KMS-11 (cell line): Measurements from ENCODE around the gene SLC25A34.

Source experiments
- H2AFZ ChIP-seq: fragments of 200-600 bp; sonication (generic); 2 replicates; pipeline ENCODE4 v1.6.1; 2016; ENCODE audit warnings: antibody characterized with exemption, mixed run types, low read depth
- H3K27ac ChIP-seq: fragments of 200-600 bp; sonication (generic); 2 replicates; pipeline ENCODE4 v1.6.1; 2016; ENCODE audit warnings: mild to moderate bottlenecking, mixed run types
- H3K27me3 ChIP-seq: fragments of 200-600 bp; sonication (generic); 2 replicates; pipeline ENCODE4 v1.6.1; 2017; ENCODE audit warnings: mild to moderate bottlenecking, low read depth, mixed run types, moderate library complexity; ENCODE audit not compliant: insufficient read depth
- H3K36me3 ChIP-seq: fragments of 200-600 bp; sonication (generic); 2 replicates; pipeline ENCODE4 v1.6.1; 2017; ENCODE audit warnings: mild to moderate bottlenecking, mixed run types; ENCODE audit not compliant: insufficient read depth
- H3K4me1 ChIP-seq: fragments of 200-600 bp; sonication (generic); 2 replicates; pipeline ENCODE4 v1.6.1; 2016; ENCODE audit warnings: mild to moderate bottlenecking, low read depth, mixed run types; ENCODE audit not compliant: poor library complexity, severe bottlenecking
- H3K4me2 ChIP-seq: fragments of 200-600 bp; sonication (generic); 2 replicates; pipeline ENCODE4 v1.7.0; 2016; ENCODE audit warnings: mild to moderate bottlenecking, mixed run types
- H3K4me3 ChIP-seq: fragments of 200-600 bp; sonication (generic); IDR thresholded peaks from 2 replicates; pipeline ENCODE4 v1.6.1; 2017; ENCODE audit warnings: low read depth, low read length, mixed read lengths; ENCODE audit not compliant: insufficient read depth
- H3K79me2 ChIP-seq: fragments of 200-600 bp; sonication (generic); 2 replicates; pipeline ENCODE4 v1.6.1; 2016; ENCODE audit warnings: low read depth, mixed run types; ENCODE audit not compliant: insufficient read depth
- H3K9ac ChIP-seq: fragments of 200-600 bp; sonication (generic); 2 replicates; pipeline ENCODE4 v1.6.1; 2016; ENCODE audit warnings: mild to moderate bottlenecking, mixed run types
- H4K20me1 ChIP-seq: fragments of 200-600 bp; sonication (generic); 2 replicates; pipeline ENCODE4 v1.6.1; 2016; ENCODE audit warnings: mild to moderate bottlenecking, mixed run types; ENCODE audit not compliant: insufficient read depth
- TF ChIP-seq, protein P1 (sequence below): fragments of 200-600 bp; sonication (generic); conservative IDR thresholded peaks from 2 replicates; pipeline ENCODE4 v1.6.1; 2017; ENCODE audit warnings: low read depth, mild to moderate bottlenecking, antibody characterized with exemption, low read length, moderate library complexity, mixed read lengths

Gene SLC25A34

DNA sequence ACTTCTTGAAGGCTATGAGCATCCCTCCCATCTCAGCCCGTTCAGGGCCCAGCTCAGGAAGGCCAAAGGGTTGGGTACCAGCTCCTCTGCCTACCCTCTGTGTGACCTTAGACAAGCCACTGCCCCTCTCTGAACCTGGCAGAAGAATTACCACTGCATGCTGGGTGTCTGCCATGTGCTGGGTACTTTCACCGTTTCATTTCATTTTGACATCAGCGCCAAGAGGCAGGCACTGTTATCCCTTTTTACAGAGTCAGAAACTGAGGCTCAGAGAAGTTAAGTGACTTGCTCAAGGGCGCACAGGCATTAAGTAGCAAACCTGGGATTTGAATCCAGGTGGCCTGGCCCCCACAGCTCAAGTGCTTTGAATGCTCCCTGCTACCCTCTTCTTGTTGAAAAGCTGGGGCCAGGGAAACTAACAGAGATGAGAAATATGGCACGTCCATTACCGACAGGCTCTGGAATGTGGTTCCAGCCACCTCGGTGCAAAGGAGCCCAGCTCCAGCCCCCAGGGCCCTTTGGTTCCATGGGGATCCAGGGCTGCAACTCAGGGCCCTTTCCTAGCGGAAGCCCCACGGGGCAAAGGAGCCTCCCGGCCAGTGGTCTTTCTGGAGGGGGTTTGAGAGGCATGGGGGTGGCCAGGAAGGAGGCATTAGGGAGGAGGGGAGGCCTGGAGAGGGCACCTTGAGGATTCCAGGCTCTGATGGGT is 12.8 kb downstream of the SLC25A34 start:
- H3K79me2 ChIP-seq, result no peaks in the 10 kb centered on the region
- no peaks in the 10 kb centered on the region for H4K20me1 ChIP-seq
- TF ChIP-seq, protein P1, sequence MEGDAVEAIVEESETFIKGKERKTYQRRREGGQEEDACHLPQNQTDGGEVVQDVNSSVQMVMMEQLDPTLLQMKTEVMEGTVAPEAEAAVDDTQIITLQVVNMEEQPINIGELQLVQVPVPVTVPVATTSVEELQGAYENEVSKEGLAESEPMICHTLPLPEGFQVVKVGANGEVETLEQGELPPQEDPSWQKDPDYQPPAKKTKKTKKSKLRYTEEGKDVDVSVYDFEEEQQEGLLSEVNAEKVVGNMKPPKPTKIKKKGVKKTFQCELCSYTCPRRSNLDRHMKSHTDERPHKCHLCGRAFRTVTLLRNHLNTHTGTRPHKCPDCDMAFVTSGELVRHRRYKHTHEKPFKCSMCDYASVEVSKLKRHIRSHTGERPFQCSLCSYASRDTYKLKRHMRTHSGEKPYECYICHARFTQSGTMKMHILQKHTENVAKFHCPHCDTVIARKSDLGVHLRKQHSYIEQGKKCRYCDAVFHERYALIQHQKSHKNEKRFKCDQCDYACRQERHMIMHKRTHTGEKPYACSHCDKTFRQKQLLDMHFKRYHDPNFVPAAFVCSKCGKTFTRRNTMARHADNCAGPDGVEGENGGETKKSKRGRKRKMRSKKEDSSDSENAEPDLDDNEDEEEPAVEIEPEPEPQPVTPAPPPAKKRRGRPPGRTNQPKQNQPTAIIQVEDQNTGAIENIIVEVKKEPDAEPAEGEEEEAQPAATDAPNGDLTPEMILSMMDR, result no peak
- no peak overlapping the region for H3K27ac ChIP-seq
- peaks cover 20% of the 10 kb centered on the region for H3K4me1 ChIP-seq
- H3K9ac ChIP-seq, result no peak overlapping the region
- H2AFZ ChIP-seq, result no peak overlapping the region
- no peak overlapping the region for H3K4me3 ChIP-seq
- H3K36me3 ChIP-seq, result no peaks in the 10 kb centered on the region
- peaks cover 3% of the 10 kb centered on the region; the same call in 1 of the 2 replicates for H3K27me3 ChIP-seq
- H3K4me2 ChIP-seq, result no peak overlapping the region

DNA sequence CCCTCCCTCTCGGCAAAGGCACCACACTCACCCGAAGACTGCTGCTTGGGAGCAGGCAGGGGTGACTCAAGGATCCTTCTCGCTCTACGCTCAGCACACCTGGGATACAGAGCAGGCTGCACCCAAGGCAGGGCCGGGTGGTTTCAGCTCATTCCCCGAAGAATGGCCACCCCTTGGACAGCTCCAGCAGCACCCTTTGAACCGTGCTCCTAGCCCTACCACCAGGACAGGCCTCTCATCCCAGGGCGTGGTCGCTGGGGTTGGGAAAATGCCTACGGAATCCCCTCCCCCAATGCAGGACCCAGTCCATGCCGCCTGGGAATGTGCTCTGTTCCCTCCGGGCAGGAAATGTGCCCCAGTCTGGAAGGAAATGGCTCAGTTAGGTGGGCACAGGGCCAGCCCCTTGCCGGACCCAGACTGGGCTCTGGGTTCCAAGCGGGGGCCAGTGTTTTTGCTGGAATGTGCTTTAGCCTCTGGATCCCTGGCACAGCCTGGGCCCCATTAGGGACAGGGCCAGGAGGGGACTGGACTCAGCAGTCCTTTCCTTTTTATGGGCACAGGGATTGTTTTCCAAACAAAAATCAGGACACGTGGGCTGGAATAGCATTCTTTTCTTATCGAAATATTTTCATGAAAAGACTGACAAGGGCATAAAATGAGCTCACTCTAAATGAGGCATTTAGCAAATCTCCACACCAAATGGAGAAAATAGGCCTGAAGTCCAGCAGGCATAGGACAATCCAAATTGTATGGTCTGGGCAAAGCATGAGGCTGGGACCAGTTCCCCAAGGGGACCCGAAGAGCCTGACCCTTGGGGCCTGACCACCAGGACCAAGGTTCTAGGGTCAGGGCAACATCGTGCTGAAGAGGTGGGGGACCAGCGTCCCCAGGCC is 13.6 kb downstream of the SLC25A34 start:
- Histone ChIP-seq H3K4me2 (no peak overlapping the region), H3K36me3 (no peaks in the 10 kb centered on the region), H3K4me3 (no peak overlapping the region), H2AFZ (no peak overlapping the region), H3K4me1 (peaks cover 20% of the 10 kb centered on the region), H3K27ac (no peak overlapping the region), H4K20me1 (no peaks in the 10 kb centered on the region), H3K27me3 (peaks cover 3% of the 10 kb centered on the region; the same call in 1 of the 2 replicates), H3K79me2 (no peaks in the 10 kb centered on the region), H3K9ac (no peak overlapping the region)
- TF ChIP-seq, protein P1, result no peak

DNA sequence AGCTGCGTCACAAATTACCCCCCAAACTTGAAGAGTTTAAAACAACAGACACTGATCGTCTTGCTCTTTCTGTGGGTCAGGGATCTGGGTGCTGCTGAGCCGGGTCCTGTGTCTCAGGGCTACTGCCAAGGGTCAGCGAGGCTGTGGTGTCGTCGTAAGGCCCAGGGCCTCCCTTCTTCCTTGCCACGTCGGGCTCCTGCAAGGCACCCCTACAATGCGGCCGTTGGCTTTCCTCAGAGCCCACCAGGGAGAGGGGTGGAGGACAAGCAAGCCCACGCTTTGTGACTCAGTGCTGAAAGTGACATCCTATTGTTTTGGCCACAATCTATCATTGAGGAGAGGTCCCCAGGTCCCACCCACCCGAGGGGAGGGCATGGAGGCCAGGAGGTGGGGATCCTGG is 14.9 kb downstream of the SLC25A34 start:
- Histone ChIP-seq H3K36me3 (no peaks in the 10 kb centered on the region), H3K4me2 (no peak overlapping the region), H3K79me2 (no peaks in the 10 kb centered on the region), H4K20me1 (no peaks in the 10 kb centered on the region), H3K4me3 (no peak overlapping the region), H3K4me1 (peaks cover 12% of the 10 kb centered on the region), H3K9ac (no peak overlapping the region), H3K27me3 (peaks cover 3% of the 10 kb centered on the region; the same call in 1 of the 2 replicates), H3K27ac (no peak overlapping the region), H2AFZ (no peak overlapping the region)
- TF ChIP-seq, protein P1, result no peak

DNA sequence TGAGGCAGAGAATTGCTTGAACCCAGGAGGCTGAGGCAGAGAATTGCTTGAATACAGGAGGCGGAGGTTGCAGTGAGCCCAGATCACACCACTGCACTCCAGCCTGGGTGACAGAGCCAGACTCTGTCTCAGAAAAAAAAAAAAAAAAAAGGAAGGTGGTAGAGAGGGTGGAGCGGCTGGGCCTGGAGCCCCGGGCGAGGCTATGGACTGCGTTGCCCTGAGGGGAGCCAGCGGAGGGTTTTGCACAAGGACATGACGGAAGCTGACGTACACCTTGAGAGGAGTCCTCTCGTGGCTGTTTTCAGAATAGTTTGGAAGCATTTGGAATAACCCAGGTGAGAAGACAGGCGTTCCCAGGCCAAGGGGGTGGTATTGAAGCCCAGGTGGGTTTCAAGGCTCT is 15.7 kb downstream of the SLC25A34 start:
- H3K4me3 ChIP-seq, result no peak overlapping the region
- no peak overlapping the region for H3K4me2 ChIP-seq
- TF ChIP-seq, protein P1, result no peak
- no peaks in the 10 kb centered on the region for H4K20me1 ChIP-seq
- no peak overlapping the region for H3K9ac ChIP-seq
- H3K27ac ChIP-seq, result no peak overlapping the region
- no peak overlapping the region for H2AFZ ChIP-seq
- no peaks in the 10 kb centered on the region for H3K79me2 ChIP-seq
- H3K36me3 ChIP-seq, result no peaks in the 10 kb centered on the region
- peaks cover 4% of the 10 kb centered on the region for H3K4me1 ChIP-seq
- peaks cover 5% of the 10 kb centered on the region; the same call in 1 of the 2 replicates for H3K27me3 ChIP-seq
